Ramos (cell line): Measurements from ENCODE around the gene WHRN.

Experiments used
- in situ Hi-C: fragments of 300-500 bp; cut with MboI; formaldehyde crosslinking; loops from one replicate; pipeline ENCODE4 v1.14.3; 2022; ENCODE audit warnings: low sequenced_read_pairs; ENCODE audit not compliant: unreplicated experiment

The WHRN gene

DNA sequence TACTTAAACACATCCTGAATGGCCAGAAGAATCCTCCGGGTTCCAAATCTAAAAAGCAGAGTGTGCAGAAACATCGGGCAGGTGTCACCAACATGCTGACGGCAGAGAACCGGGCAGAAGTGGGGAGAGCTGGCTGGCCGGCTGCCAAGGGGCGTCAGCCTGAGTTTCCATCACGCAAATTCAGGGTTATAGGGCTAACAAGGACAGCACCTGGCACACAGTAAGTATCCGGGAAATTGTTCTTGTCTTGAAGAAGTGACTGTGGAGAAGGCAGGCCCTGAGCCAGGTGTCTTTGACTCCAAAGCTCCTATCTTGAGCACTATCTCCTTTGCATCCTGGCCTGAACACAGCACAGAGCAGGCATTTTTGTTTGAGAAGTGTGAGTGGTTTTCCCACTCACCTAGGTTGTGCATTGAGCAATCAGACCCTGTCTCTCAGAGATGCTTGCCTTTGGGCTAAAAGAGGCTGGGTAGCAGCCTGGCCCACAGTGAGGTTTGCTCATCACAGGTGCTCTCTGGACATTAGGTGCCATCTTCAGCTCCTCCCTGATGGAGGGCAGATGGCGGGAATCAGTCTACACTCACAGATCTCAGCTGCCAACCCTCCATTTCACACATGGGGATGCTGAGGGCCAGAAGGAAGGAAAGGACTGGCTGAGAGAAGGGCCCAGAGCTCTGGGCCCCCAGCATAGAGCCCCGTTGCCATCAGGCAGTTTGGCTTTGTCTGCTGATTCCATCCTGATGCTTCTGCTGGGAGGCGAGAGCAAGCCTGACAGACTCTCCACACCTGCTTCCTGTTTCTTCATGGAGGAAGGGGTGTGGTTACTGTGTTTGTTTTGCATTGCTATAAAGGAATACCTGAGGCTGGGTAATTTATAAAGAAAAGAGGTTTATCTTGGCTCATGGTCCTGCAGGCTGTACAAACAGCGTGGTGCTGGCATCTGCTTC is 52.8 kb downstream of the WHRN start:
- in situ Hi-C loops = no loop called here

DNA sequence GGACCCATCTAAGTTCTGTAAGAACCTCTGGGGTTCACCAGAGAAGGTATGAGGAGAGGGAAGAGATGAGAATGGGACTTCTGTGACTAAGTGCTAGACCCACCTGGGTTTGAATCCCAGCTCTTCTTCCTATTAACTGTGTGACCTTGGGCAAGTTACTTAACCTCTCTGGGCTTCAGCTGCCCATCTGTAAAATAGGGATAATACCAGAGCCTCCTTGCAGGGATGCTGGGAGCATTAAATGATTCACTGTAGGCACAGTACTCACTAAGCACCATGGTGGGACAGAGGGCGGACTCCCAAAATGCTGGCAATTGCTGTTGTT is 53.6 kb downstream of the WHRN start:
- in situ Hi-C loops = no loop called here

DNA sequence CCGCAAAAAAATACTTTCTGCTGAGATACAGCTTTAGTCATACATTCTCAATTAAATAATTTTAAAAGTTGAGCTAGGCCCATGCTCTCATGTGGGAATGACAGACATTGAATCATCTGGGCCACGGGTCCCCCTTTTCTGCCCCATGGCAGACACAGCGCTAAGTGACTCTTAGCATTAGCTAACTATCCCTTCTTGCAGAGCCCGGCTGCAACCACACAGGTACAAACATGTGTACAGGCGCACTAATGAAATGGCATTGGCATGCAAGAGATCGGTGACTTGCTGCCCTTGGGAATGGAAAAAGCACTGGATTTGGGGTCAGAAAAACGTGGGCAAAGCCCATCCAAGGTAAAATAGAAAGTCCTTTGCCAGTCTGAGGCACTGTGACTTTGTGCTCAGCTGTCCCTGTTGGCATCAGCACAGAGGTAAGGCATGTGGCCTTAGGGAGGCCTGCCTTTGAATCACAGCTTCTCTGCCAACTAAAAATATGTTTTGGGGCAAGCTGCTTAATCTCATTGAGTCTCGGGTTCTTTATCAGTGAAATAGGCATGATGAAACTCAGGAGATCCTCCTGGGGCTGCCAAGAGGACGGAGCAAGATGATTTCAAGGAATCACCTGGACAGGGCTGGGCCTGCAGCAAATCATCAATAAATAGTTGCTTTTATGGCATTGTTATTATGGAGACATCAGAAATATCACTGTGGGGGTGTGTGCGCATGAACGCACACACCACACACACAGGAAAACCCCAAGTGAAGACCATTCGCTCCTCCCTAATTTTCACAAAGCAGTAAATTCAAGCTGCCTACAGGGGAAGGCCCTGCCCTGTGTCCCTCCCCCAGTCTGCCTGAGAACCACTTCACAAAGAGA is 54.2 kb downstream of the WHRN start:
- in situ Hi-C loops = no loop called here

DNA sequence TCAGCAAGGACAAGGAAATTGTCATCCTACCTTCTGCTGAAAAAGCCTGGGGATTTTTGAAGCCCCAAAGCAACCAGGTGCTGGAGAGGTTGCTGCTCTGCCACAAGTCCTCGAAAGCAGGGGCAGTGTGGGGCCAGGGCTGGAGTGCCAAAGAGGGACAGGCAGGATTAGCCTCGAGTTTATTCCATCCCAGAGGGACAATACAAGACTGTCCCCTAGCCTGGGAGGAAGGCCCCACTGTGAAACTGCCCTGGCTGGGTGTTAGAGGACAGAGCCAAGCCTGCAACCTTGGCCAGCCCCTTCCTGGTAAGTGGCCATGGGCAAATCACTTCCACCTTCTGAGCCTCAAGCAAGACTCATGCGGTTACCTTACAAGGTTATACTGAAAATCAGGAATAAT is 55.1 kb downstream of the WHRN start:
- in situ Hi-C loops = no loop called here

DNA sequence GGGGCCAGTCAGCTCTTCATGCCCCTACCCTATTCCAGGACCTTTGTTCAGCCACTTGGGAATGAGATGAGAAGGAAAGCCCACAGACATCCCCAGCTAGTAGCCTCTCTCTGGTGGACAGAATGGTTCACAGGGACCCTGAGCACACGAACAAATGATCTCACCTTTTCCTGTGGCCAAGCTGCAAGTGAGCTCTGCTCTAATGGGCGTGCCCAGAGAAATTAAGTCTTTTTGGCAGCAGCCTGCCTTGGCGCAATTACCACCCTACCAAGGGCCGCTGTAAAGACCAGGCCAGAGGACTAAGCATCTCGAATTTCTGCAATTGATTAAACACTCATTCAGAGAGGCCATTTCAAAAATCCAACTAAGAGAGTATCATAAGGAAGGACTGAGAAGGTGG is 56.0 kb downstream of the WHRN start:
- in situ Hi-C loops = no loop called here

DNA sequence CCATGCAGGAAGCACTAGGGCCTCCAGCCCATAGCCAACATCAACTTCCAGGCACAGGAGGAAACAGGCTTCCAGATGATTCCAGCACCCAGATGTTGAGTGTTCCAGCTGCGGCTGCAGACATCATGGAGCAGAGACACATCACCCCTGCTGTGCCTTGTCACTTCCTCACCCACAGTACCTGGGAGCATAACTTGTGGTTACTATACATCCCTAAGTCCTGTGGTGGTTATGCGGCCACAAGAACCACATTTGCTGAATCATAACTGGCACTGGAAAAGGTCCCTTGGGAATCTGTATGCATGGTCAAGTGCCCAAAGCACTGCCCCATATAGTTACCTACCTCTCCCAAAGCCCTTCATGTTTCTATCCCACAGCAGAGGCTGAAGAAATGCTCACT is 56.6 kb downstream of the WHRN start:
- in situ Hi-C loops = no loop called here

DNA sequence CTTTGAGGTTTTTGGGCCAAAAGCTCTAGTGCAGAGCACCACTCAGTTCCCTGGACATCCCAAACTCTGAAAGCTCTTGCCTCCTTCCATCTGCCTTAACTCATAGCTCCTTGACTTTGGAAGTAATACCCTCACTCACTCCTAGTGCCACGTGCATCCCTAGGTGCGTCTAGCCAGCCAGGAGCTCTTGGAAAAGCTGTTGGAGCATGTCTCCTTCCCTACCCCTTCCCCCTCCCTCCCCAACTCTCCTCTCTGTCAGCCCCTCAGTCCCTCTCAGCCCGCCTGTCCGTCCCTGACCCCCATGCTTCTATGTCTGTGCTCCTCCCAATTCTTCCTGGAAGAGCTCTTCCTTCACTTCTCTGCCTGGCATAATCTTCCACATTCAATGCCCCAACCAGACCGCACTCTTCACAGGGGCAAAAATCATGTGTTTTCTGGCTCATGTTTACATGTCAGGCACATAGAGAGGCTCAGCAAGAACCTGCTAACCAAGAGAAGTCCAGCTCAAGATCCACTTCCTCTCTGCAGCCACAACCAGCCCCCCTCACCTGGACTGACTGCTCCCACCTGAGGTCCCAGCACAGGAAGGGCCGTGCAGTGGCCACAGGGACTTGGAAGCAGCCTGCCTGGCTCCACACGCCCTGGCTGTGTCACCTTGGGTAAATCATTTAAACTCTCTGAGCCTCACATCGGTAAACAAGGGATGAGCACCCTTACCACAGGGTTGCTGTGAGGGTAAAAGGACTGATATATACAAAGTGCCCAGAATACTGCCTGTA is 58.4 kb downstream of the WHRN start:
- in situ Hi-C loops = no loop called here

DNA sequence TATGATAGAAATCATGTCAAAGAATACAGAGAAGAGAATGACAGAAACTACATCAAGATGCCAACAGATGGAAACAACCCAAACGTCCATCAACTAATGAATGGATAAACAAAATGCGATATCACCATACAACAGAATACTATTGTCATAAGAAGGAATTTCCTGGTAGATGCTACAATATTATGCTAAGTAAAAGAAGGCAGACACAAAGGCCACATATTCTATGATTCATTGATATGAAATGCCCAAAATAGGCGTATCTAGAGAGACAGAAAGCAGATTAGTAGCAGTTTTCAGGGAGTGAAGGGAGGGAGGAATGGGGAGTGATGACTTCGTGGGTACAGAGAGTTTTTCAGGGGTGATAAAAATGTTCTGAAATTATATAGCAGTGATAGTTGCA is 59.2 kb downstream of the WHRN start:
- in situ Hi-C loops = no loop called here

DNA sequence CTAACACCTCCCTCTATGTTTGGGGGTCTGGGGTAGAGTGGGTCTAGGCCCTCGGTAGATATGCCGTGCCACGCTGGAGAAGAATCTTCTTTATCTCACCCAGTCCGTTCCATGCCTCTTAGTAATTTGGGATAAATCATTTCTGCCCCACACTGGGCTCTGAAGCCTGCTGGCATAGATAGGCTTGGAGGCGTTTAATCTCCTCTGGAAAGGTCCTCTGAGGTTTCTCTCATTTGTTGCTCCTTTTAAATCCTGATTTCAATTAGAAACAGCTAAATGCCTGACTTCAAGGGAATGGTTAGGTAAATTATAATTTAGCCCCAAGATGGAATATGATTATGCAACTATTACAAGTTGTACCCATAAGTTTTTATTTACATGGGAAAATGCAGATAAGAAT is 59.7 kb downstream of the WHRN start:
- in situ Hi-C loops = no loop called here

DNA sequence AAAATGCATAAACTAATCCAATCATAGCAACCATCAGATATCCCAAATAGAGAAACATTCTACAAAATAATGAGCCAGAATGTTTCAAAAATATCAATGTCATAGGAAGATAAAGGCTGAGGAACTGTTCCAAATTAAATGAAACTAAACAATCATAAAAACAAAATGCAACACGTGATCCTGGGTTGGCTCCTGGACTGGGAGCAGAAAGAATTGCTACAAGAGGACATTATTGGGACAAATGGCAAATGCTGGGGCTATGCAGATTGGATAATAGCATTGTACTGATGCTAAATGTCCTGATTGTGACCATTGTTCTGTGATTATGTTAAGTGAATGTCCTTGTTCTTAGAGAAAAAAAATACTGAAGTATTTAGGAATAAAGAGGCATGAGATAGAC is 63.3 kb downstream of the WHRN start:
- in situ Hi-C loops = no loop called here

DNA sequence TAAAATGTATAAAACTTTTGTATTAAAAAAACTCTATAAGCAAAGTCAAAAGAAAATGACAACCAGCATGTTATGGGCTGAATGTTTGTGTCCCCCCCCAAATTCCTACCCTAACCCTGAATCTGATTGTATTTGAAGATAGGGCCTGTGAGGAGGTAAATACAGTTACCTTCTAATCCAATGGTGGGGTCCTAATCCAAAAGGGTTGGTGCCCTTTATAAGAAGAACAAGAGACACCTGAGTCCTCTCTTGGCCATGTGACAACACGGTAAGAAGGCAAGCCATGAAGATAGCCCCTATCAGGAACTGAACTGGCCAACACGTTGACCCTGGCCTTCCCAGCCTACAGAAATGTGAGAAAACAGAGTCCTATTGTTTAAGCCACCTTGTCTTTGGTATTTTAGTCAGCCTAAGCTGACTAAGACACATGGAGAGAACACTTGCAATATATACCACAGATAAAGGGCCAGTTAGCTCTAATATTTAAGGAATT is 67.8 kb downstream of the WHRN start:
- in situ Hi-C loops = no loop called here

DNA sequence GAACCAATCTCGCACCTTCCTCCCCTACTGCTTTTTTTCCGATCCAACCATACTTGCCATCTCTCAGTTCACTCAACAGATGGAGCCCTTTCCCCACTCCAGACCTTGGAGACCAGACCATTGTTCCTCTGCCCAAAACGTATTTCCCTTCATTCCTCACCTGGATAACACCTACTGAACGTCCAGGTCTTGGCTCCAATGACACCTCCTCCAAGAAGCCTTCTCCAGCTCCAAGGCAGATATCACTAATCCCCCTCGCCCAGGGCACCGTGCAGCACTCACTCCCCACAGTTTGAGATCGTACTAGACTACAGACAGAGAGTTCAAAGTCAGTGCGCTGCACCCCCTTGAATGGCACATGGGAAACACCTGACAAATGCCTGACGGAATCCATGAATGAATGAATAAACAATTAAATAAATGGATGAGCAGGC is 70.4 kb downstream of the WHRN start:
- in situ Hi-C loops = no loop called here

DNA sequence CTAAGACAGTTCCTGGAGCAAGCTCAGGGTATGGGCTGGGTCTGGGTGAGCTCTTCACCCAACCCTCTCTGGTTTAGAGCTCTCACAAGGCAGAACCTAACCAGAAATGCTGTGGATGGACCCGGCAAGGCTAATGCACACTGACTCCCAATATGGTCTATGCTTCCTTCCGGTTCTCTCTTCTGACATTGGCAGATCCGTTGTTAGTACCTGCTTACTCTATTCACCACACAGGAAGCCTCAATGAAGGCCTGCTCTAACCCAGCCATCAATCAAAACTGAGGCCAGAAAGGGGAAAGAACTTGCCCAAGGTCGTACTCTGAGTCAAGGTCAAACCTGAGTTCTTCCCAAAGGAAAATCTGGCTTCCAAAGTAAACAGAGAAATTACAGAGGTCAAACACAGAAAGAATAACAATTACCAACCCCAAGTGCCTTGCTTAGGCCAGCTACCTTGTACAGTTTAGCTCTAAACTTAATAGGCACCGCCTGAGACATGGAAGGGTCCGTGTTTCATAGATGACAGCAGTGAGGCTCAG is 71.5 kb downstream of the WHRN start:
- in situ Hi-C loops = no loop called here

DNA sequence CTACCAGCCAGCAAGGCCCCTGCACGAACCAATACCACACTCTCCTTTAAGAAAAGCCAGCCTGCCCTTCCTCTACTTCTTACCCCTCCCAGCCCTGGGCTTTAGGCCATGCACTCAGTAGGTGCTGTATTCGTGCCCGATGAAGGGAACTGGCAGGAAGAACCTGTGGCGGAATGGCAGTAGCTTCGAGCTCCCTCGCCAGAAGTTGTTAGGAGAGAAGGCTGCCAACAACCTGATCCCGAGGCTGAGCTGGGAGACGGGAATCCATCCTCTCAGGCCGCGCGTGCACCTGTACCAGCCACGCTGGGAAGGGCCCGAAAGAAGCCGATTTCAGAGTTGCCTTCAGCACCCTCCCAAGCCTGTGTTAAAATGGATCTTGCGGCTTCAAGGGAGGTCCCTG is 72.2 kb downstream of the WHRN start:
- in situ Hi-C loops = no loop called here

DNA sequence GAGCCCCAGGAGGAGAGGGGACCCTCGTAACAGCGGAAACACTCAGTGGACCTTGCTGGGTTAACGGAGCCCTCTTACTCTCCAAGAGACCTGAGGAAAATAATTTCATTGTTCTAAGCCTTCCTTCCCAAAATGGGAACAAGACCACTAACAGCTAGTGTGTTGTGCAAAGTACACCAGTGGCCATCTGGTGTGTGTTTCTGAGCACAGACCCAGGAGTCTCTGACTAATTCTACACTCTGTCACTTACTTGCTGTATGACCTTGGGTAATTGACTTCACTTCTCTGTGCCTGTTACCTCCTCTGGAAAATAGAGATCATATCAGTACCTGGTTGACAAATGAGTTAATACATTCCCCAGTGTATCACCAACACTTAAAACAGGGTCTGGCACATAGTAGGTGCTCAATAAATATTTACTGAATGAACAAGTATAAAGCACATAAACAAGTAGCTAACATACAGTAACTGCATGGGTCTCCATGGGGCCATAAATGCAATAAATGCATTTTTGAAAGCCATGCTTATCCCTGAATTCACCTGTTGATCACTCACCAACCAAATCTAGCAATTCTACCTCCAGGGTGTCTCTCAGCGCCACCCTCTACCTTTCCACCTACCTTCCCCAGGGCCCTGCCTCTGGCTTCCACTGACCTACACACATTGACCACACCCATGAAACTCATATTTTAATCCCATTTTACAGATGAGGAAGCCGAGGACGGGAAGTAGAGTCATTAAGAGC is 72.8 kb downstream of the WHRN start:
- in situ Hi-C loops = no loop called here

DNA sequence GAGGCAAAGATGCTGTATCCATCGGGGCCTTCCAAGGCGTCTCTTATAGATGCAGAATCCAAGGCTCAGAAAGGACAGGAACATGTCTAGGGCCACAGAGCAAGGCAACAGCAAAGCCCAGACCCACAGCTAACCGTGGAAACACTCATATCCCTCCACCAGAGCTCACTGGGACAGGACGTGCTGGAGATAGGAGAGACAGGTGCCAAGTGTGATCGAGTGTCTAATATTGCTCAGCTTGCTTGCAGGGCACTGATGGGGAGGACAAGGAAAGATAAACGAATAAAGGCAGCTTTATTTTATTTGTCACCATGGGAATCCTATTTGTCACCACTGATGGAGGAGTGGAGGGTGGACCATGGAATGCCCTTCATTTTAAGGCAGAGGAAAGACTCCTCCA is 73.5 kb downstream of the WHRN start:
- in situ Hi-C loops = no loop called here

DNA sequence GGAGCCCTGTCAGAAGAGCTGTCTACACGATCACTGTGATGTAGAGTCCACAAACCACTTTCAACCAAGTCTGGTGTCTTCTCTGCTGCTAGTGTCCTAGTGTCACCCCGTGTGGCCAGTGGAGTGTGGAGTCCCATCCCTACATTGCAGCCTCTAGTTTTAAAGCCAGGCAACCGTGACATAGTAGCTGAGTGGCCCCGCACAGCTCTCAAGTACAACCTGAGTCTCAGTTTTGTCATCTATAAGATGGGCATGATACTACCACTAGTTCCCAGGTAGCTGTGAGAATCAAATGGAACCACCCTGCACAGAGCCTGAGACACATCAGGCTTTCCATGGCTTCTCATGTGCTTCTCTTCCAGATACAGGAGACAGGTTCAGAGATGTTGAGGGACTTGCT is 74.3 kb downstream of the WHRN start:
- in situ Hi-C loops = no loop called here

DNA sequence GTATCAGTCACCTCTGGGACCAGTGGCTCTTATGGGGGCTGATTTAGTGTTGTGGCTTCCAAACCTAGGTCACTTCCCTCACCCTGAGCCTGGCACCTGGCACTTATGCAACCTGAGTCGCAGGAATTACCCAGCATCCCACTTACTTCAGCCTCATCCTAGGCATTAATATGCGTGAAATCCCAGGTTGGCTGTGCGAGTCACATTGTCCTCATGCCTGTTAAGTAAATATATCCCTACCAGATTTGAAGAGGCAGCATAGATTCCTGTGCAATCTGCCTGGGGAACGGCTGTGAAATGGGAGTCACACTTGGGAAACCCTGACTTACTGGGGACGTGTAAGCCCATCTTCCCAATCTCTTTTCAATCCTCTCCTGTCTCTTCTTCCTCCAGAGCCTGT is 74.8 kb downstream of the WHRN start:
- in situ Hi-C loops = no loop called here

DNA sequence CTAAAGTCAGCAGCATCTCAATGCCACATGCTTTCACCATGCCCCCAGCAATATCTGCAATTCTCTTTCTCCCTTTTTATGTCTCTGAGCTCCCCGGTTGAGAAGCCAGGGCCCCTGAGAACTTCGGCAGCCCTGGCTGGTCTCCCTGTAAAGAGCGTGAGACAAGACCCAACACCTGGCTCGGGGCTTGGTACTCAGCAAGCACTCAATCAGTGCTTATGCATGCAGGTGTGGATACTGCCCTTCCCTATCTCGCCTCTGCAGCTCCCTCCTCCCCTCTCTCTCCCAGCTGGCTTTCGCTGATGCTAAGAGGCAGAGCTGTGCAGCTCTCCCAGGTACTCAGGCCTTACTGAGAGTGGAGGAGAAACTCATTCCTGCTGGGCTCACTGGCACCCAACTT is 75.8 kb downstream of the WHRN start:
- in situ Hi-C loops = no loop called here

DNA sequence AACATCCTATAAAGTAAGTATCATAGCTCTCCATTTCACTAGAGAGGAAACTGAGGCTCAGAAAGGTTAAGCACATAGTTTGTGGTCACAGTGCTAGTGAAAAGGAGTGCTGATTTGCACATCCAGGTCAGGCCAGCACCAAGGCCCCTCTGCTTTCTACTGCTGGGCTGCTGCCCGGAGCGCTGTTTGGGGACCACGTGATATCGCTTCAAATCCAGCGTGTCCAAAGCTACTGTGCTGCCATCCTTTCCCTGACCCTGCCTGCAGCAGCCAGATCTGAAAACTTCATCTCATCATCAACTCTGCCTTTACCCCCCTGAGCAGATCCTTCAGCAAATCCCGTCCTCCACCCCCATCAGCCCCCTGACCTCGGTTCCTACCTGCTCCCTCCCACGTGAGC is 76.8 kb downstream of the WHRN start:
- in situ Hi-C loops = no loop called here
